NT2/D1 (cell line): ENCODE data around the gene NKX2-2.

Experiments used
- SUZ12 ChIP-seq: IDR thresholded peaks from 2 replicates; pipeline ENCODE4 v1.6.1; 2011; ENCODE audit not compliant: insufficient read length, insufficient read depth; ENCODE audit errors: extremely low read depth
- YY1 ChIP-seq: IDR thresholded peaks from 2 replicates; pipeline ENCODE4 v1.6.1; 2011; ENCODE audit not compliant: insufficient read length, insufficient read depth
- ZNF274 ChIP-seq: IDR thresholded peaks from 2 replicates; pipeline ENCODE4 v1.6.1; 2011; ENCODE audit warnings: mild to moderate bottlenecking, low read depth, low read length

GRCh38 chr20:21516861-21517565, 3.1 kb upstream of the NKX2-2 start:
- TF ChIP-seq ZNF274 (no peak), YY1 (no peak), SUZ12 (no peak)
